PC-3 (cell line): ENCODE data around the gene RCAN2. TPM values are rescaled to one million over a fixed set of nuclear protein-coding genes. Genes with fewer than 3 reads are reported as not detected.

Experiments used
- ATAC-seq: fragments of 200-7000 bp; cut with Tn5 transposase; 2 replicates; pipeline ENCODE4 v1.9.1; 2020; ENCODE audit warnings: mild to moderate bottlenecking, moderate library complexity
- BruUV-seq: library from RNA; stranded (reverse); fragments of 400-500 nt; replicated peaks from 2 replicates; lab custom pipeline; 2021; lab: Mats Ljungman, UMichigan
- CTCF ChIA-PET: fragments of 300-600 bp; sonication (Branson Sonifier 250); formaldehyde crosslinking; loops from one replicate; lab custom pipeline; 2022; ENCODE audit warnings: antibody characterized with exemption; lab: Charles Lee
- POLR2A ChIA-PET: fragments of 300-600 bp; sonication (Branson Sonifier 250); formaldehyde crosslinking; loops from one replicate; lab custom pipeline; 2022; ENCODE audit warnings: antibody characterized with exemption; ENCODE audit not compliant: unreplicated experiment; lab: Charles Lee
- DNase-seq: peaks from one replicate; pipeline ENCODE4 v3.0.0-alpha.2; 2015
- H2AFZ ChIP-seq: fragments of 300-600 bp; sonication (generic); 2 replicates; pipeline ENCODE4 v1.6.0; 2016; ENCODE audit warnings: antibody characterized with exemption, low read length
- H3F3A ChIP-seq: fragments of 300-600 bp; sonication (generic); one replicate; pipeline ENCODE4 v1.6.0; 2017; ENCODE audit warnings: antibody characterized with exemption, low read length, control low read depth, mild to moderate bottlenecking; ENCODE audit not compliant: unreplicated experiment
- H3K27ac ChIP-seq: fragments of 300-600 bp; sonication (generic); 2 replicates; pipeline ENCODE4 v1.5.1; 2016; ENCODE audit warnings: mild to moderate bottlenecking, low read length
- H3K27me3 ChIP-seq: fragments of 300-600 bp; sonication (generic); 2 replicates; pipeline ENCODE4 v1.6.1; 2016; ENCODE audit warnings: low read length, mixed read lengths
- H3K36me3 ChIP-seq: fragments of 300-600 bp; sonication (generic); 2 replicates; pipeline ENCODE4 v1.6.1; 2016; ENCODE audit warnings: low read depth, mixed run types, low read length, mixed read lengths
- H3K4me1 ChIP-seq: fragments of 300-600 bp; sonication (generic); 2 replicates; pipeline ENCODE4 v1.5.1; 2016; ENCODE audit warnings: low read length; ENCODE audit not compliant: insufficient read depth
- H3K4me2 ChIP-seq: fragments of 300-600 bp; sonication (generic); 2 replicates; pipeline ENCODE4 v1.6.0; 2016; ENCODE audit warnings: low read length
- H3K4me3 ChIP-seq: fragments of 300-600 bp; sonication (generic); 2 replicates; pipeline ENCODE4 v1.5.1; 2016; ENCODE audit warnings: mild to moderate bottlenecking, low read length, mixed read lengths
- H3K79me2 ChIP-seq: fragments of 300-600 bp; sonication (generic); 2 replicates; pipeline ENCODE4 v1.6.1; 2017; ENCODE audit warnings: low read length, mixed read lengths
- H3K9ac ChIP-seq: fragments of 300-600 bp; sonication (generic); 2 replicates; pipeline ENCODE4 v1.6.0; 2016; ENCODE audit warnings: mild to moderate bottlenecking, low read length
- H3K9me2 ChIP-seq: fragments of 300-600 bp; sonication (generic); replicated peaks from 2 replicates; pipeline ENCODE4 v1.6.1; 2016; ENCODE audit warnings: mixed run types, low read length, mixed read lengths
- H3K9me3 ChIP-seq: fragments of 300-600 bp; sonication (generic); 2 replicates; pipeline ENCODE4 v1.6.1; 2016; ENCODE audit warnings: low read length, mixed read lengths
- H4K20me1 ChIP-seq: fragments of 300-600 bp; sonication (generic); 2 replicates; pipeline ENCODE4 v1.6.1; 2016; ENCODE audit warnings: low read length, mixed read lengths
- EZH2 ChIP-seq: fragments of 300-600 bp; sonication (generic); IDR thresholded peaks from one replicate; pipeline ENCODE4 v1.6.1; 2017; ENCODE audit warnings: antibody characterized with exemption, mild to moderate bottlenecking, low read length; ENCODE audit not compliant: unreplicated experiment
- EZH2phosphoT487 ChIP-seq: fragments of 300-600 bp; sonication (generic); IDR thresholded peaks from 2 replicates; pipeline ENCODE4 v1.6.1; 2018; ENCODE audit warnings: mild to moderate bottlenecking, antibody characterized with exemption, low read length, borderline replicate concordance
- intact Hi-C: fragments of 100-400 bp; cut with micrococcal nuclease; formaldehyde crosslinking; loops from 2 replicates; pipeline ENCODE4 v1.9.0; 2023
- total RNA-seq: library from RNA; depleted of rRNA; stranded (reverse); fragments of >200 nt; gene quantifications from 2 replicates; pipeline ENCODE4 v1.2.3, GENCODE V29; 2014
- TF ChIP-seq, protein P1 (sequence below): fragments of 300-600 bp; sonication (generic); conservative IDR thresholded peaks from 2 replicates; pipeline ENCODE4 v1.5.1; 2017; ENCODE audit warnings: antibody characterized with exemption, low read depth, mild to moderate bottlenecking, low read length

RCAN2 gene
- total RNA-seq, 1 experiment from 2014 or later, result not detected

GRCh38 chr6:46347669-46348068, 143.6 kb downstream of the RCAN2 start:
- Histone ChIP-seq H3K4me2 (no peak overlapping the region), H3K9ac (no peak overlapping the region), H4K20me1 (no peaks in the 10 kb centered on the region), H2AFZ (no peak overlapping the region), H3F3A (no peaks in the 10 kb centered on the region), H3K9me3 (no peaks in the 10 kb centered on the region), H3K79me2 (no peaks in the 10 kb centered on the region), H3K27me3 (peaks cover 10% of the 10 kb centered on the region), H3K4me1 (no peaks in the 10 kb centered on the region; the same call in 1 of the 2 replicates), H3K36me3 (no peaks in the 10 kb centered on the region), H3K27ac (no peak overlapping the region), H3K4me3 (no peak overlapping the region), H3K9me2 (no peaks in the 10 kb centered on the region)
- no TSS peak for BruUV-seq
- intact Hi-C loops, result no loop called here
- ATAC-seq, result no peak
- DNase-seq, result peak; percentile 15
- TF ChIP-seq, protein P1, sequence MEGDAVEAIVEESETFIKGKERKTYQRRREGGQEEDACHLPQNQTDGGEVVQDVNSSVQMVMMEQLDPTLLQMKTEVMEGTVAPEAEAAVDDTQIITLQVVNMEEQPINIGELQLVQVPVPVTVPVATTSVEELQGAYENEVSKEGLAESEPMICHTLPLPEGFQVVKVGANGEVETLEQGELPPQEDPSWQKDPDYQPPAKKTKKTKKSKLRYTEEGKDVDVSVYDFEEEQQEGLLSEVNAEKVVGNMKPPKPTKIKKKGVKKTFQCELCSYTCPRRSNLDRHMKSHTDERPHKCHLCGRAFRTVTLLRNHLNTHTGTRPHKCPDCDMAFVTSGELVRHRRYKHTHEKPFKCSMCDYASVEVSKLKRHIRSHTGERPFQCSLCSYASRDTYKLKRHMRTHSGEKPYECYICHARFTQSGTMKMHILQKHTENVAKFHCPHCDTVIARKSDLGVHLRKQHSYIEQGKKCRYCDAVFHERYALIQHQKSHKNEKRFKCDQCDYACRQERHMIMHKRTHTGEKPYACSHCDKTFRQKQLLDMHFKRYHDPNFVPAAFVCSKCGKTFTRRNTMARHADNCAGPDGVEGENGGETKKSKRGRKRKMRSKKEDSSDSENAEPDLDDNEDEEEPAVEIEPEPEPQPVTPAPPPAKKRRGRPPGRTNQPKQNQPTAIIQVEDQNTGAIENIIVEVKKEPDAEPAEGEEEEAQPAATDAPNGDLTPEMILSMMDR, result no peak
- TF ChIP-seq EZH2phosphoT487 (no peak), EZH2 (no peak)
- POLR2A ChIA-PET, result no interaction called here
- CTCF ChIA-PET, result no interaction called here

GRCh38 chr6:46340246-46340645, 151.0 kb downstream of the RCAN2 start:
- Histone ChIP-seq H2AFZ (no peak overlapping the region), H3K9ac (no peak overlapping the region), H3K4me3 (no peak overlapping the region), H3K9me3 (no peaks in the 10 kb centered on the region), H3F3A (no peaks in the 10 kb centered on the region), H3K27me3 (peaks cover 15% of the 10 kb centered on the region), H3K9me2 (no peaks in the 10 kb centered on the region), H3K4me1 (no peaks in the 10 kb centered on the region), H3K27ac (no peak overlapping the region), H3K36me3 (no peaks in the 10 kb centered on the region), H3K79me2 (no peaks in the 10 kb centered on the region), H3K4me2 (no peak overlapping the region), H4K20me1 (no peaks in the 10 kb centered on the region)
- intact Hi-C loops, result no loop called here
- ChIA-PET CTCF (no interaction called here), POLR2A (no interaction called here)
- no TSS peak for BruUV-seq
- ATAC-seq (no peak), DNase-seq (no peak)
- TF ChIP-seq, protein P1, result no peak
- TF ChIP-seq EZH2phosphoT487, result no peak
- TF ChIP-seq EZH2, result no peak

DNA sequence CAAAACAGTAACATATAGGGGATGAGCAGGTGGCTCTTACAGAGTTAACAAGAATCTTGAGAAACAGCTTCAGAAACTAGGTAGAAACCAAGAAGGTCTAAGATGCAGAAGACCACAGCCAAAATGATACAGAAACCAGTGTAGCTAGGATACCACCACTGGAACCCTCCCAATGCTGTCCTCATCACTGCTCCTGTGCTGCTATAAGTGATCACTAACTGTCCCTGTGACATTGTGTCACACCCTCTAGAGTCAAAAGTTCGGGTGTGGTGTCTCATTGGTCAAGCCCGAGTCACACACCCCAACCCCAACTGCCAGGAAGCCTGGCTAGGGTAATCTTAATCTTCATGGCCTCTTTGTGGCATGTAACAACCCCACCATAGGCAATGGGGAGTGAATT, 153.1 kb downstream of the RCAN2 start:
- no peaks in the 10 kb centered on the region for H3K4me1 ChIP-seq
- no peak overlapping the region for H3K4me2 ChIP-seq
- no peaks in the 10 kb centered on the region for H3K79me2 ChIP-seq
- no peaks in the 10 kb centered on the region for H3F3A ChIP-seq
- DNase-seq (no peak), ATAC-seq (no peak)
- intact Hi-C loops, result no loop called here
- ChIA-PET POLR2A (no interaction called here), CTCF (no interaction called here)
- no peaks in the 10 kb centered on the region for H3K9me2 ChIP-seq
- no peak overlapping the region for H3K27ac ChIP-seq
- no peaks in the 10 kb centered on the region for H4K20me1 ChIP-seq
- no peak overlapping the region for H2AFZ ChIP-seq
- H3K9ac ChIP-seq, result no peak overlapping the region
- no peaks in the 10 kb centered on the region for H3K9me3 ChIP-seq
- no peak for TF ChIP-seq EZH2phosphoT487
- TF ChIP-seq EZH2, result no peak
- TF ChIP-seq, protein P1, result no peak
- BruUV-seq, result no TSS peak
- H3K4me3 ChIP-seq, result no peak overlapping the region
- H3K27me3 ChIP-seq, result peaks cover 16% of the 10 kb centered on the region
- no peaks in the 10 kb centered on the region for H3K36me3 ChIP-seq
